HCT116 (cell line): ENCODE data around the gene FDCSP. TPM values are rescaled to one million over a fixed set of nuclear protein-coding genes. Genes with fewer than 3 reads are reported as not detected.

Source experiments
- ATAC-seq: fragments of 200-7000 bp; cut with Tn5 transposase; 2 replicates; pipeline ENCODE4 v1.9.1; 2020; ENCODE audit warnings: mild to moderate bottlenecking, moderate library complexity
- BruUV-seq: library from RNA; stranded (reverse); fragments of 400-500 nt; replicated peaks from 2 replicates; lab custom pipeline; 2021; lab: Mats Ljungman, UMichigan
- CTCF ChIA-PET: fragments of 300-600 bp; sonication (Branson Sonifier 250); formaldehyde crosslinking; loops from one replicate; lab custom pipeline; 2021; ENCODE audit warnings: antibody characterized with exemption; lab: Charles Lee
- POLR2A ChIA-PET: fragments of 300-600, 350-600 bp; sonication (Branson Sonifier 250); formaldehyde crosslinking; loops from one replicate; lab custom pipeline; 2021; ENCODE audit warnings: antibody characterized with exemption; lab: Charles Lee
- RAD21 ChIA-PET, 2 experiments: fragments of 300-600 bp; sonication (Branson Sonifier 250); formaldehyde crosslinking; loops; one replicate each; lab custom pipeline; 2023; ENCODE audit warnings: low total read pairs in 2 of 2; ENCODE audit not compliant: uncharacterized antibody in 2 of 2, unreplicated experiment in 2 of 2, low non-redundant PET in 1 of 2; lab: Charles Lee
- DNase-seq: peaks from one replicate; pipeline ENCODE4 v3.0.0-alpha.2; 2010; ENCODE audit warnings: low read depth, low spot score
- H2AFZ ChIP-seq: fragments of 200-600 bp; shearing (Covaris generic), sonication (generic); 2 replicates; pipeline ENCODE4 v1.6.1; 2017; ENCODE audit warnings: low read depth, mixed run types, mixed read lengths, antibody characterized with exemption, low read length; ENCODE audit not compliant: poor library complexity, severe bottlenecking
- H3K27ac ChIP-seq: 2 replicates; pipeline ENCODE4 v1.5.1; 2012; ENCODE audit warnings: low read depth, low read length
- H3K27me3 ChIP-seq: fragments of 200-600 bp; sonication (generic); 2 replicates; pipeline ENCODE4 v1.6.1; 2016; ENCODE audit warnings: mixed run types, low read length, mixed read lengths; ENCODE audit not compliant: insufficient read depth
- H3K36me3 ChIP-seq, 2 experiments: fragments of 200-500 bp in 1 of 2; fragments of 200-600 bp in 1 of 2; sonication (Bioruptor generic) in 1 of 2; sonication (generic) in 1 of 2; 2 replicates each; pipeline versions ENCODE4 v1.5.1 to v1.6.1; 2014 to 2016; ENCODE audit warnings: low read length in 2 of 2, inconsistent platforms in 1 of 2, mixed read lengths in 1 of 2, mixed run types in 1 of 2; ENCODE audit not compliant: insufficient read depth in 2 of 2, control insufficient read depth in 1 of 2
- H3K4me1 ChIP-seq, 2 experiments: fragments of 200-600 bp in 1 of 2; sonication (generic) in 1 of 2; 2 replicates each; pipeline versions ENCODE4 v1.5.1 to v1.6.1; 2012 to 2017; ENCODE audit warnings: low read length in 2 of 2, inconsistent platforms in 1 of 2, mild to moderate bottlenecking in 1 of 2, mixed read lengths in 1 of 2, mixed run types in 1 of 2, moderate library complexity in 1 of 2; ENCODE audit not compliant: insufficient read depth in 2 of 2, control insufficient read depth in 1 of 2
- H3K4me2 ChIP-seq: fragments of 200-600 bp; sonication (generic); 2 replicates; pipeline ENCODE4 v1.6.1; 2017; ENCODE audit warnings: mixed run types, low read length, mixed read lengths
- H3K4me3 ChIP-seq, 2 experiments: fragments of 200-600 bp in 1 of 2; sonication (generic) in 1 of 2; replicated peaks in 1 of 2; 2 replicates each; pipeline ENCODE4 v1.5.1; 2011 to 2016; ENCODE audit warnings: low read length in 2 of 2, control low read depth in 1 of 2, low read depth in 1 of 2, mild to moderate bottlenecking in 1 of 2, mixed read lengths in 1 of 2, mixed run types in 1 of 2
- H3K79me2 ChIP-seq: fragments of 200-600 bp; sonication (generic); 2 replicates; pipeline ENCODE4 v1.6.1; 2017; ENCODE audit warnings: mild to moderate bottlenecking, mixed run types, low read length, moderate library complexity, mixed read lengths; ENCODE audit not compliant: insufficient read depth
- H3K9ac ChIP-seq: fragments of 200-600 bp; sonication (generic); 2 replicates; pipeline ENCODE4 v1.6.1; 2016; ENCODE audit warnings: low read length, mixed read lengths
- H3K9me2 ChIP-seq: fragments of 200-600 bp; sonication (generic), shearing (Covaris generic); 2 replicates; pipeline ENCODE4 v1.6.1; 2017; ENCODE audit warnings: mixed run types, mild to moderate bottlenecking, moderate library complexity; ENCODE audit not compliant: insufficient read depth
- H3K9me3 ChIP-seq, 2 experiments: fragments of 200-500 bp in 1 of 2; fragments of 200-600 bp in 1 of 2; sonication (Bioruptor generic) in 1 of 2; sonication (generic) in 1 of 2; 2 replicates each; pipeline ENCODE4 v1.6.1; 2014 to 2017; ENCODE audit warnings: low read length in 2 of 2, mixed read lengths in 2 of 2, inconsistent platforms in 1 of 2, low read depth in 1 of 2, mild to moderate bottlenecking in 1 of 2, mixed run types in 1 of 2, moderate library complexity in 1 of 2; ENCODE audit not compliant: control insufficient read depth in 1 of 2, insufficient read depth in 1 of 2
- H4K20me1 ChIP-seq: fragments of 200-600 bp; sonication (generic), shearing (Covaris generic); 2 replicates; pipeline ENCODE4 v1.6.1; 2017; ENCODE audit warnings: mixed run types, mild to moderate bottlenecking, moderate library complexity; ENCODE audit not compliant: insufficient read depth
- ATF3 ChIP-seq: IDR thresholded peaks from 2 replicates; pipeline ENCODE4 v1.6.1; 2012
- EGR1 ChIP-seq: IDR thresholded peaks from 2 replicates; pipeline ENCODE4 v1.6.1; 2012; ENCODE audit warnings: low read depth
- ELF1 ChIP-seq: IDR thresholded peaks from 2 replicates; pipeline ENCODE4 v1.6.1; 2012; ENCODE audit warnings: low read depth, borderline replicate concordance
- EZH2 ChIP-seq: fragments of 200-600 bp; sonication (generic); IDR thresholded peaks from 2 replicates; pipeline ENCODE4 v1.6.1; 2017; ENCODE audit warnings: antibody characterized with exemption, mixed run types
- EZH2phosphoT487 ChIP-seq: fragments of 200-600 bp; IDR thresholded peaks from 2 replicates; pipeline ENCODE4 v1.6.1; 2018; ENCODE audit warnings: antibody characterized with exemption, borderline replicate concordance
- FOSL1 ChIP-seq: IDR thresholded peaks from 2 replicates; pipeline ENCODE4 v1.6.1; 2012; ENCODE audit warnings: low read depth
- MAX ChIP-seq: IDR thresholded peaks from 2 replicates; pipeline ENCODE4 v1.6.1; 2012
- RAD21 ChIP-seq: IDR thresholded peaks from 2 replicates; pipeline ENCODE4 v1.6.1; 2012; ENCODE audit warnings: low read depth, mild to moderate bottlenecking
- REST ChIP-seq: IDR thresholded peaks from 2 replicates; pipeline ENCODE4 v1.6.1; 2012; ENCODE audit warnings: low read depth
- SIN3A ChIP-seq: IDR thresholded peaks from 2 replicates; pipeline ENCODE4 v1.6.1; 2012; ENCODE audit warnings: low read depth
- SRF ChIP-seq: IDR thresholded peaks from 2 replicates; pipeline ENCODE4 v1.6.1; 2012; ENCODE audit warnings: low read depth
- ZBTB33 ChIP-seq: IDR thresholded peaks from 2 replicates; pipeline ENCODE4 v1.6.1; 2011; ENCODE audit warnings: mild to moderate bottlenecking, low read length, moderate library complexity; ENCODE audit not compliant: insufficient replicate concordance; ENCODE audit errors: extremely low read depth
- ZFX ChIP-seq: fragments of 450-650 bp; IDR thresholded peaks from 2 replicates; pipeline ENCODE4 v1.6.1; 2017
- intact Hi-C: fragments of 100-400 bp; cut with micrococcal nuclease; formaldehyde crosslinking; loops from 2 replicates; pipeline ENCODE4 v1.10.0; 2022
- total RNA-seq: library from RNA; stranded (reverse); gene quantifications from one replicate; pipeline ENCODE4 v1.2.1, GENCODE V29; 2021; ENCODE audit not compliant: unreplicated experiment
- TF ChIP-seq, protein P1 (sequence below), 3 experiments: fragments of 200-600 bp in 1 of 3; sonication (generic) in 1 of 3; IDR thresholded peaks in 2 of 3; conservative IDR thresholded peaks in 1 of 3; 2 replicates each; pipeline ENCODE4 v1.5.1; 2012 to 2017; ENCODE audit warnings: low read depth in 2 of 3, low read length in 2 of 3, antibody characterized with exemption in 1 of 3, borderline replicate concordance in 1 of 3, control low read depth in 1 of 3, mild to moderate bottlenecking in 1 of 3, mixed read lengths in 1 of 3, mixed run types in 1 of 3, moderate library complexity in 1 of 3; ENCODE audit not compliant: insufficient read depth in 1 of 3

The FDCSP gene
- total RNA-seq, 1 experiment from 2014 or later = not detected

DNA sequence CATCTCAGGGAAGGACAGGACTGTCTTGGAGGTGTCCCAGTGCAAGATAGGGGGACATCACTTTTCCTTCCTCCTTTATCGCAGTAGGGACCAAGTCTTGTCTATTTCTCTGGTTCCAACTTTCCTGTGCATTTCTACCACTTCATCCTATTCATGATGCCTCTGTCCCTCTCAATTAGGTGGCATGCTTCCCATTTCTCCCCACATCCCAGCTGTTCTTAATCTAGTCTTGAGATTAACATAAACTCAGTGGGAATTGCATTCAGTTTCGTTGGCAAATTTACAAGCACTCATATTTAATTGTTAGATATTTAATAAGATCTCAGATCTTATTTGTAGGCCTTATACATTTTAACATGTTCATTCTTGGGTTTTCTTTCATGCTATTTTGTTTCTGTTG is 46.1 kb upstream of the FDCSP start (continued):
- TF ChIP-seq, protein P1, sequence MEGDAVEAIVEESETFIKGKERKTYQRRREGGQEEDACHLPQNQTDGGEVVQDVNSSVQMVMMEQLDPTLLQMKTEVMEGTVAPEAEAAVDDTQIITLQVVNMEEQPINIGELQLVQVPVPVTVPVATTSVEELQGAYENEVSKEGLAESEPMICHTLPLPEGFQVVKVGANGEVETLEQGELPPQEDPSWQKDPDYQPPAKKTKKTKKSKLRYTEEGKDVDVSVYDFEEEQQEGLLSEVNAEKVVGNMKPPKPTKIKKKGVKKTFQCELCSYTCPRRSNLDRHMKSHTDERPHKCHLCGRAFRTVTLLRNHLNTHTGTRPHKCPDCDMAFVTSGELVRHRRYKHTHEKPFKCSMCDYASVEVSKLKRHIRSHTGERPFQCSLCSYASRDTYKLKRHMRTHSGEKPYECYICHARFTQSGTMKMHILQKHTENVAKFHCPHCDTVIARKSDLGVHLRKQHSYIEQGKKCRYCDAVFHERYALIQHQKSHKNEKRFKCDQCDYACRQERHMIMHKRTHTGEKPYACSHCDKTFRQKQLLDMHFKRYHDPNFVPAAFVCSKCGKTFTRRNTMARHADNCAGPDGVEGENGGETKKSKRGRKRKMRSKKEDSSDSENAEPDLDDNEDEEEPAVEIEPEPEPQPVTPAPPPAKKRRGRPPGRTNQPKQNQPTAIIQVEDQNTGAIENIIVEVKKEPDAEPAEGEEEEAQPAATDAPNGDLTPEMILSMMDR (IDR thresholded peaks at IDR 0.05 in 2 of 3, conservative IDR thresholded peaks at IDR 0.05 in 1 of 3; ENCODE audit: borderline replicate concordance in 1 of 3, insufficient read depth in 1 of 3, low read depth in 2 of 3, low read length in 2 of 3) = no peak
- TF ChIP-seq EZH2phosphoT487 (no peak), EGR1 (no peak), FOSL1 (no peak), ATF3 (no peak)

- H3K9me3 ChIP-seq = no peaks in the 10 kb centered on the region
- no peak overlapping the region for H3K4me3 ChIP-seq
- no peaks in the 10 kb centered on the region for H3K4me1 ChIP-seq
- intact Hi-C loops = loop anchor here (2.0 to 10.0 kb wide), 3 partner anchors 323 to 491 kb away; no protein-coding TSS in a partner anchor
- H3K27ac ChIP-seq = no peak overlapping the region
- no peak for ATAC-seq
- H3K9ac ChIP-seq = no peak overlapping the region
- no peaks in the 10 kb centered on the region for H3K9me2 ChIP-seq
- H3K79me2 ChIP-seq = no peaks in the 10 kb centered on the region
- H3K27me3 ChIP-seq = no peaks in the 10 kb centered on the region
- RAD21 ChIA-PET = no interaction called here
- no peak overlapping the region for H2AFZ ChIP-seq
- CTCF ChIA-PET = no interaction called here
- POLR2A ChIA-PET = no interaction called here
- H3K4me2 ChIP-seq = no peak overlapping the region
- BruUV-seq = no TSS peak
- DNase-seq = no peak
- H4K20me1 ChIP-seq = no peaks in the 10 kb centered on the region
- no peaks in the 10 kb centered on the region for H3K36me3 ChIP-seq
- TF ChIP-seq FOSL1 (no peak), REST (no peak), SRF (no peak), ATF3 (no peak), ELF1 (no peak), EZH2 (no peak), ZFX (no peak), MAX (no peak), SIN3A (no peak), ZBTB33 (no peak), RAD21 (no peak)
- TF ChIP-seq, protein P1 (IDR thresholded peaks at IDR 0.05 in 2 of 3, conservative IDR thresholded peaks at IDR 0.05 in 1 of 3; ENCODE audit: borderline replicate concordance in 1 of 3, insufficient read depth in 1 of 3, low read depth in 2 of 3, low read length in 2 of 3) = no peak
Measured at GRCh38 chr4:70181864-70182263, 44.1 kb upstream of the FDCSP start.
